GM12864 (cell line): ENCODE measurements around the gene ZBTB43.

Source experiments
- DNase-seq: peaks from one replicate; pipeline ENCODE4 v3.0.0-alpha.2; 2011; ENCODE audit warnings: low read depth
- H3K4me3 ChIP-seq: 2 replicates; pipeline ENCODE4 v1.5.1; 2011; ENCODE audit warnings: mild to moderate bottlenecking, low read depth, low read length, control low read depth
- CTCF ChIP-seq: IDR thresholded peaks from 2 replicates; pipeline ENCODE4 v1.5.1; 2011; ENCODE audit warnings: low read depth, mild to moderate bottlenecking, moderate library complexity, low read length, control low read depth, inconsistent platforms; ENCODE audit errors: missing control alignments

ZBTB43 gene

GRCh38 chr9:126791406-126792230, 13.2 kb upstream of the ZBTB43 start:
- no peak for TF ChIP-seq CTCF
- no peak overlapping the region for H3K4me3 ChIP-seq
- DNase-seq = no peak

- no peak overlapping the region for H3K4me3 ChIP-seq
- TF ChIP-seq CTCF = no peak
- DNase-seq = no peak
These were observed 11.0 kb upstream of the ZBTB43 start for GRCh38 chr9:126793686-126794417.

GRCh38 chr9:126794441-126794840, 10.4 kb upstream of the ZBTB43 start:
- TF ChIP-seq CTCF = no peak
- no peak overlapping the region for H3K4me3 ChIP-seq
- DNase-seq = no peak

- no peak for TF ChIP-seq CTCF
- H3K4me3 ChIP-seq = no peak overlapping the region
These were observed 8.1 kb upstream of the ZBTB43 start for GRCh38 chr9:126796758-126797157.

DNA sequence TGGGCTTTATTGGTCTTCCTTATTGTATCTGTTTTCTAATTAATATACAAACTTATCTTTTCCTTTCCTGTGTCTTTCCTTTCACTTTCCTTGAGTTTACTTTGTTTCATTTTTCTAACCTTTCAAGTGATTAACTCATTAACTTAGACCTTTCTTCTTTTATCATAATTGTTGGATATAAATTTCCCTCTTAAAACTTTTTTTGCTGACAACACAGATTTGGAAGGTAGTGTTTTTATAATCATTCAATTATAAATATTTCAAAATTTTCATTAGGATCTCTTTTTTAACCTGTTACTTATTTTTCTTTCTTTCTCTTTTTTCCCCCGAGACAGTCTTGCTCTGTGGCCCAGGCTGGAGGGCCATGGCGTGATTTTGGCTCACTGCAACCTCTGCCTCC, 6.9 kb upstream of the ZBTB43 start:
- TF ChIP-seq CTCF = no peak
- no peak overlapping the region for H3K4me3 ChIP-seq
- DNase-seq = no peak

More at GRCh38 chr9:126796758-126797157, 8.1 kb upstream of the ZBTB43 start:
- no peak for DNase-seq

DNA sequence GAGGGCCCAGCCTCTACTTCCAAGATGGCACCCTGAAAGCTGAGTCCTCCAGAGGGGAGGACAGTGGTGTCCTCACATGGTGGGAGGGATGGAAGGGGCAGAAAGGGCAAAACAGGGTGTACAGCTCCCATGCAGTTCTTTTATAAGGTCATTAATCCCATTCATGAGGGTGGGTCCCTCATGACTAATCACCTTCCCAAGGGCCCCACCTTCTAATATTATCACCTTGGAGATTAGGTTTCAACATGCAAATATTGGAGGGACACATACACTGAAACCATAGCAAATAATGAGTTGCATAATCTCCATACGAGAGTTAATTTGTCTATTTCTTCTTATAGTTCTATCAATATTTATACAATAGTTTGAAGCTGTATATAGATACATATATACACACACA, 5.8 kb upstream of the ZBTB43 start:
- no peak for DNase-seq
- H3K4me3 ChIP-seq = no peak overlapping the region
- TF ChIP-seq CTCF = no peak
